CD14-positive monocyte (primary cell): ENCODE measurements around the gene PRR14. TPM values are rescaled to one million over a fixed set of nuclear protein-coding genes. Genes with fewer than 3 reads are reported as not detected.

Experiments
- DNase-seq, 3 donors: peaks; one replicate each; pipeline ENCODE4 v3.0.0-alpha.2; 2011 to 2022
- H2AFZ ChIP-seq: 2 replicates; pipeline ENCODE4 v1.6.0; 2012; ENCODE audit warnings: mild to moderate bottlenecking, low read depth, low read length, inconsistent platforms; ENCODE audit not compliant: insufficient read depth, poor library complexity, severe bottlenecking
- H3K27ac ChIP-seq, 2 donors: 1 replicate in 1 of 2; 2 replicates in 1 of 2; pipeline ENCODE4 v1.5.1; 2012 to 2013; ENCODE audit warnings: low read length in 2 of 2, control low read depth in 1 of 2, inconsistent platforms in 1 of 2, low read depth in 1 of 2, mild to moderate bottlenecking in 1 of 2
- H3K27me3 ChIP-seq, 2 donors: one replicate each; pipeline versions ENCODE4 v1.6.0 to v1.6.1; 2011 to 2013; ENCODE audit warnings: low read length in 2 of 2; ENCODE audit not compliant: control insufficient read depth in 2 of 2, insufficient read depth in 2 of 2
- H3K36me3 ChIP-seq, 2 donors: replicated peaks in 1 of 2; 1 replicate in 1 of 2; 2 replicates in 1 of 2; pipeline versions ENCODE4 v1.5.1 to v1.6.1; 2012 to 2013; ENCODE audit warnings: low read length in 2 of 2, control low read depth in 1 of 2, inconsistent platforms in 1 of 2, mild to moderate bottlenecking in 1 of 2; ENCODE audit not compliant: insufficient read depth in 2 of 2, control insufficient read depth in 1 of 2
- H3K4me1 ChIP-seq, 2 donors: 1 replicate in 1 of 2; 2 replicates in 1 of 2; pipeline versions ENCODE4 v1.5.1 to v1.6.1; 2012 to 2013; ENCODE audit warnings: low read length in 2 of 2, control low read depth in 1 of 2, inconsistent platforms in 1 of 2, mild to moderate bottlenecking in 1 of 2, moderate library complexity in 1 of 2; ENCODE audit not compliant: insufficient read depth in 2 of 2, control insufficient read depth in 1 of 2
- H3K4me2 ChIP-seq: replicated peaks from 2 replicates; pipeline ENCODE3; 2012; ENCODE audit warnings: low read length, moderate library complexity, mild to moderate bottlenecking; ENCODE audit not compliant: poor library complexity, severe bottlenecking; ENCODE audit errors: extremely low read depth
- H3K4me3 ChIP-seq, 3 experiments: fragments of 200-600 bp in 1 of 3; sonication (generic) in 1 of 3; replicated peaks in 1 of 3; 1 replicate in 2 of 3; 2 replicates in 1 of 3; pipeline ENCODE4 v1.5.1; 2011 to 2013; ENCODE audit warnings: low read length in 3 of 3, mild to moderate bottlenecking in 3 of 3, control low read depth in 2 of 3, low read depth in 2 of 3, inconsistent platforms in 1 of 3, moderate library complexity in 1 of 3
- H3K79me2 ChIP-seq: 2 replicates; pipeline ENCODE4 v1.6.0; 2012; ENCODE audit warnings: mild to moderate bottlenecking, control low read depth, inconsistent platforms, low read length, moderate library complexity; ENCODE audit not compliant: insufficient read depth
- H3K9ac ChIP-seq: 2 replicates; pipeline ENCODE4 v1.6.0; 2017; ENCODE audit warnings: low read length, mild to moderate bottlenecking; ENCODE audit not compliant: insufficient read depth, poor library complexity, severe bottlenecking
- H3K9me3 ChIP-seq, 2 donors: replicated peaks in 1 of 2; 1 replicate in 1 of 2; 2 replicates in 1 of 2; pipeline versions ENCODE4 v1.5.1 to v1.6.1; 2012 to 2013; ENCODE audit warnings: low read length in 2 of 2, control low read depth in 1 of 2; ENCODE audit not compliant: control insufficient read depth in 1 of 2, insufficient read depth in 1 of 2
- H4K20me1 ChIP-seq: 2 replicates; pipeline ENCODE4 v1.6.0; 2012; ENCODE audit warnings: mild to moderate bottlenecking, low read length, control low read depth, moderate library complexity; ENCODE audit not compliant: insufficient read depth
- H3K27ac Mint-ChIP-seq, 7 donors: one replicate each; pipeline ENCODE4 v1.8.0; 2020; ENCODE audit warnings: mild to moderate bottlenecking in 7 of 7, mixed read lengths in 7 of 7, moderate library complexity in 6 of 7, inconsistent platforms in 2 of 7
- H3K27me3 Mint-ChIP-seq, 3 donors: one replicate each; pipeline ENCODE4 v1.8.0; 2021 to 2022; ENCODE audit warnings: low read depth in 3 of 3, mild to moderate bottlenecking in 3 of 3, mixed read lengths in 3 of 3, moderate library complexity in 3 of 3, inconsistent platforms in 1 of 3
- H3K36me3 Mint-ChIP-seq, 2 donors: one replicate each; pipeline ENCODE4 v1.8.0; 2020; ENCODE audit warnings: mixed read lengths in 2 of 2, inconsistent platforms in 1 of 2, mild to moderate bottlenecking in 1 of 2
- H3K4me1 Mint-ChIP-seq: one replicate; pipeline ENCODE4 v1.8.0; 2020; ENCODE audit warnings: mild to moderate bottlenecking, mixed read lengths
- H3K4me3 Mint-ChIP-seq, 2 donors: one replicate each; pipeline ENCODE4 v1.8.0; 2020; ENCODE audit warnings: mild to moderate bottlenecking in 2 of 2, mixed read lengths in 2 of 2, moderate library complexity in 1 of 2
- H3K9me3 Mint-ChIP-seq, 7 donors: one replicate each; pipeline ENCODE4 v1.8.0; 2020 to 2022; ENCODE audit warnings: mixed read lengths in 7 of 7, mild to moderate bottlenecking in 6 of 7, moderate library complexity in 6 of 7, inconsistent platforms in 2 of 7
- WGBS: methylation state at CpG from one replicate; pipeline ENCODE4 v1.1.5; 2013; ENCODE audit warnings: missing lambda C conversion rate; ENCODE audit not compliant: insufficient coverage; 5-methylcytosine and 5-hydroxymethylcytosine counted together
- intact Hi-C, 2 donors: fragments of 100-400 bp; cut with micrococcal nuclease; formaldehyde crosslinking; loops; one replicate each; pipeline versions ENCODE4 v1.15.0 to v1.15.1; 2023
- polyA plus RNA-seq, 3 donors: library from polyadenylated mRNA; depleted of rRNA in 1 of 3; unstranded in 2 of 3; stranded (reverse) in 1 of 3; fragments of 300-500 nt in 2 of 3; fragments of >200 nt in 1 of 3; fragmentation: Illumina TruSeq in 2 of 3; gene quantifications; 1 replicate in 2 of 3; 2 replicates in 1 of 3; pipeline ENCODE4 v1.2.3, GENCODE V29; 2012 to 2021
- TF ChIP-seq, protein P1 (sequence below): fragments of 200-600 bp; IDR thresholded peaks from one replicate; pipeline ENCODE4 v1.8.0; 2022; ENCODE audit warnings: antibody characterized with exemption, mild to moderate bottlenecking

PRR14 gene
- polyA plus RNA-seq, 3 donors = 6.1 to 32.6 (median 10.4) TPM

DNA sequence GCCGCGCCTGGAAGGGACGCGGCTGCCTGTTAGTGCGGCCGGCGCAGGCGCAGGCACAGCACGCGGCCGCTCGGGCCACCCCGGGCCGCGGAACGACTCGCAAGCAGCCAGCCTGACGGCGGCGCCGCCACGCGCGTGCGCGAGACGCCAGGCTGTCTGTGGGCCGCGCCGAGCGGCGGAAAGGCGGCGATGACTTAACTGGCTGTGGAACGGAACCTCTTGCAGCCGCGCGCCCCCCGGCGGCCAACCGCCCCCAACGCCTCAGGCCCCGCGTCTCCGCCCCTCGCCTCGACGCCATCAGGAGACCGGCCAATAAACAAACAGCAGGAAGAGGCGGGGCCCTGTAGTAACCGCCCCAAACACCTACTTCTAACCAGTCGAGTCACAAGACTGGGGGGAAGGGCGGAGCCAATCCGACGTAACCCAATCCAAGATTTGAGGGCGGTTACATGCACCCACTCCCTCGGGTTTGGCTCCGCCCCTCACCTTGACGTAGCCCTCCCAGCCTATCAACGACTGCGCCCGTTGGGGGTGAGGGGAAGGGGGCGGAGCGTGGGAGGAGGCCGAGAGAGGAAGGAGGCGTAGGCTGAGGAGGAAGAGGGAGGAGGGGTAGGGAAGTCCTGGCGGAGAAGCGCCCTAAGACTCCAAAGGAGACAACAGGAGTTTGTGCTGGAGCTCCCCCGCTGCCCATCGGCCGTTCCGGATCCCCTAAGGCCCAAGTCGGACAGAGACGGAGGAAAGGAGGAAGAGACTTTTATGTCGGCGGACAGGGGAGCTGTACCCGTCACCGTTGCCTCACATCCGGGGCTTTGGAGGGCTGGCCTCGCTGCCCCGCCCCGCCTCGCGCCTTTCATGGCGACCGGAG, 7.3 kb downstream of the PRR14 start, which contains the start of gene FBRS:
TSS of gene FBRS (plus strand) at position 566 of the 865 bp plus-strand sequence. CDS start 1,088 bp downstream, outside the sequence.
- peaks cover 38% of the 10 kb centered on the region for H3K4me1 Mint-ChIP-seq

More for the DNA sequence above, 7.3 kb downstream of the PRR14 start, which contains the start of gene FBRS:
- H3K4me1 ChIP-seq = peaks cover 33 to 45% of the 10 kb centered on the region in 2 donors
- peaks cover 45% of the 10 kb centered on the region for H3K79me2 ChIP-seq
- H3K9me3 Mint-ChIP-seq = peaks cover 0 to 2% (median 0%) of the 10 kb centered on the region in 7 donors
- peaks cover 0 to 1% (median 0%) of the 10 kb centered on the region in 3 donors for H3K27me3 Mint-ChIP-seq
- H3K9ac ChIP-seq = peak within 1 kb of the TSS; percentile 95
- intact Hi-C loops = loop anchor here (1.0 to 10.0 kb wide), 6 partner anchors 40 to 283 kb away; partner anchors contain the start of genes CFAP119 (in 1 of the 2), FBXL19 (in 1 of the 2), MYL11 (in 1 of the 2) and RNF40 (in 1 of the 2)
- H3K4me2 ChIP-seq = peak within 1 kb of the TSS; percentile 99
- H3K36me3 ChIP-seq = peaks cover 54 to 63% of the 10 kb centered on the region in 2 donors
- H3K4me3 ChIP-seq = peak within 1 kb of the TSS; percentile 81 to 99 (median 86)
- peaks cover 40% of the 10 kb centered on the region for H4K20me1 ChIP-seq
- peak within 1 kb of the TSS; percentile 72 for H2AFZ ChIP-seq
- WGBS = under 1% methylated on average over 78 of the region's 86 CpGs
- TF ChIP-seq, protein P1, sequence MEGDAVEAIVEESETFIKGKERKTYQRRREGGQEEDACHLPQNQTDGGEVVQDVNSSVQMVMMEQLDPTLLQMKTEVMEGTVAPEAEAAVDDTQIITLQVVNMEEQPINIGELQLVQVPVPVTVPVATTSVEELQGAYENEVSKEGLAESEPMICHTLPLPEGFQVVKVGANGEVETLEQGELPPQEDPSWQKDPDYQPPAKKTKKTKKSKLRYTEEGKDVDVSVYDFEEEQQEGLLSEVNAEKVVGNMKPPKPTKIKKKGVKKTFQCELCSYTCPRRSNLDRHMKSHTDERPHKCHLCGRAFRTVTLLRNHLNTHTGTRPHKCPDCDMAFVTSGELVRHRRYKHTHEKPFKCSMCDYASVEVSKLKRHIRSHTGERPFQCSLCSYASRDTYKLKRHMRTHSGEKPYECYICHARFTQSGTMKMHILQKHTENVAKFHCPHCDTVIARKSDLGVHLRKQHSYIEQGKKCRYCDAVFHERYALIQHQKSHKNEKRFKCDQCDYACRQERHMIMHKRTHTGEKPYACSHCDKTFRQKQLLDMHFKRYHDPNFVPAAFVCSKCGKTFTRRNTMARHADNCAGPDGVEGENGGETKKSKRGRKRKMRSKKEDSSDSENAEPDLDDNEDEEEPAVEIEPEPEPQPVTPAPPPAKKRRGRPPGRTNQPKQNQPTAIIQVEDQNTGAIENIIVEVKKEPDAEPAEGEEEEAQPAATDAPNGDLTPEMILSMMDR = peak; percentile 68
- peak within 1 kb of the TSS; percentile 100 for H3K27ac Mint-ChIP-seq
- H3K36me3 Mint-ChIP-seq = peaks cover 56 to 63% of the 10 kb centered on the region in 2 donors
- H3K9me3 ChIP-seq = no peaks in the 10 kb centered on the region
- peak within 1 kb of the TSS; percentile 90 to 99 for H3K4me3 Mint-ChIP-seq
- H3K27me3 ChIP-seq = no peaks in the 10 kb centered on the region
- H3K27ac ChIP-seq = peak within 1 kb of the TSS; percentile 93 to 99
- peak; percentile 100 for DNase-seq
